Hematopoietic multipotent progenitor cell (in vitro differentiated cells): ENCODE results near the gene STUB1. TPM values are rescaled to one million over a fixed set of nuclear protein-coding genes. Genes with fewer than 3 reads are reported as not detected.
A peak's percentile ranks its signal among the peaks of the same experiment; 100 is the strongest.

Experiments
- DNase-seq, 3 donors: peaks; one replicate each; pipeline ENCODE4 v3.0.0-alpha.2; 2011 to 2015; ENCODE audit warnings: low read depth in 2 of 3, low spot score in 2 of 3
- total RNA-seq: library from RNA; depleted of rRNA; stranded (reverse); fragments of >200 nt; gene quantifications from one replicate; pipeline ENCODE4 v1.2.3, GENCODE V29; 2012

The STUB1 gene
- total RNA-seq, 1 donor: 73.2 TPM

GRCh38 chr16:643050-643368, 37.2 kb upstream of the STUB1 start:
- no peak for DNase-seq

- DNase-seq: no peak
These were observed 35.7 kb upstream of the STUB1 start for GRCh38 chr16:644556-644955.

- no peak for DNase-seq
These were observed 34.1 kb upstream of the STUB1 start for GRCh38 chr16:645852-646678.

- no peak for DNase-seq
These were observed 33.5 kb upstream of the STUB1 start for GRCh38 chr16:646679-647172.

GRCh38 chr16:647173-647902, 32.9 kb upstream of the STUB1 start:
- no peak for DNase-seq

GRCh38 chr16:648071-648780, 32.0 kb upstream of the STUB1 start:
- peak in 1 of 3 donors; percentile 52 for DNase-seq

- peak; percentile 80 to 93 (median 89) for DNase-seq
These were observed 31.2 kb upstream of the STUB1 start, which contains the start of gene WDR90 for GRCh38 chr16:648781-649589. TSS of gene WDR90 (plus strand) at chr16:649365. CDS start at chr16:649417, 52 bp downstream.

GRCh38 chr16:649631-650030, 30.6 kb upstream of the STUB1 start:
- DNase-seq: no peak

GRCh38 chr16:651844-652243, 28.4 kb upstream of the STUB1 start:
- DNase-seq: no peak

- no peak for DNase-seq
These were observed 27.5 kb upstream of the STUB1 start for GRCh38 chr16:652454-653305.

GRCh38 chr16:654034-654433, 26.2 kb upstream of the STUB1 start:
- no peak for DNase-seq

- DNase-seq: no peak
These were observed 22.7 kb upstream of the STUB1 start for GRCh38 chr16:657487-657886.

GRCh38 chr16:658679-659571, 21.3 kb upstream of the STUB1 start:
- no peak for DNase-seq

- no peak for DNase-seq
These were observed 20.6 kb upstream of the STUB1 start for GRCh38 chr16:659618-660017.

- no peak for DNase-seq
These were observed 20.1 kb upstream of the STUB1 start for GRCh38 chr16:660132-660458.

GRCh38 chr16:660459-661183, 19.6 kb upstream of the STUB1 start:
- DNase-seq: peak in 2 of 3 donors; percentile 88 to 91

GRCh38 chr16:661184-661821, 18.9 kb upstream of the STUB1 start:
- DNase-seq: no peak

GRCh38 chr16:662095-662494, 18.1 kb upstream of the STUB1 start:
- no peak for DNase-seq
